Epithelial cell of esophagus (primary cell): ENCODE data around the gene NRG3.

Experiments used
- DNase-seq: peaks from one replicate; pipeline ENCODE4 v3.0.0; 2010; ENCODE audit warnings: low read depth
- H3K4me3 ChIP-seq: 2 replicates; pipeline ENCODE4 v1.5.1; 2011; ENCODE audit warnings: mild to moderate bottlenecking, low read length, control low read depth
- TF ChIP-seq, protein P1 (sequence below): IDR thresholded peaks from 2 replicates; pipeline ENCODE4 v1.5.1; 2011; ENCODE audit warnings: low read depth, mild to moderate bottlenecking, low read length, control low read depth, inconsistent platforms; ENCODE audit not compliant: insufficient read depth; ENCODE audit errors: missing control alignments

The NRG3 gene

GRCh38 chr10:82211346-82211745 lies 336.4 kb downstream of the NRG3 start:
- DNase-seq = no peak
- TF ChIP-seq, protein P1, sequence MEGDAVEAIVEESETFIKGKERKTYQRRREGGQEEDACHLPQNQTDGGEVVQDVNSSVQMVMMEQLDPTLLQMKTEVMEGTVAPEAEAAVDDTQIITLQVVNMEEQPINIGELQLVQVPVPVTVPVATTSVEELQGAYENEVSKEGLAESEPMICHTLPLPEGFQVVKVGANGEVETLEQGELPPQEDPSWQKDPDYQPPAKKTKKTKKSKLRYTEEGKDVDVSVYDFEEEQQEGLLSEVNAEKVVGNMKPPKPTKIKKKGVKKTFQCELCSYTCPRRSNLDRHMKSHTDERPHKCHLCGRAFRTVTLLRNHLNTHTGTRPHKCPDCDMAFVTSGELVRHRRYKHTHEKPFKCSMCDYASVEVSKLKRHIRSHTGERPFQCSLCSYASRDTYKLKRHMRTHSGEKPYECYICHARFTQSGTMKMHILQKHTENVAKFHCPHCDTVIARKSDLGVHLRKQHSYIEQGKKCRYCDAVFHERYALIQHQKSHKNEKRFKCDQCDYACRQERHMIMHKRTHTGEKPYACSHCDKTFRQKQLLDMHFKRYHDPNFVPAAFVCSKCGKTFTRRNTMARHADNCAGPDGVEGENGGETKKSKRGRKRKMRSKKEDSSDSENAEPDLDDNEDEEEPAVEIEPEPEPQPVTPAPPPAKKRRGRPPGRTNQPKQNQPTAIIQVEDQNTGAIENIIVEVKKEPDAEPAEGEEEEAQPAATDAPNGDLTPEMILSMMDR = no peak
- H3K4me3 ChIP-seq = no peak overlapping the region

DNA sequence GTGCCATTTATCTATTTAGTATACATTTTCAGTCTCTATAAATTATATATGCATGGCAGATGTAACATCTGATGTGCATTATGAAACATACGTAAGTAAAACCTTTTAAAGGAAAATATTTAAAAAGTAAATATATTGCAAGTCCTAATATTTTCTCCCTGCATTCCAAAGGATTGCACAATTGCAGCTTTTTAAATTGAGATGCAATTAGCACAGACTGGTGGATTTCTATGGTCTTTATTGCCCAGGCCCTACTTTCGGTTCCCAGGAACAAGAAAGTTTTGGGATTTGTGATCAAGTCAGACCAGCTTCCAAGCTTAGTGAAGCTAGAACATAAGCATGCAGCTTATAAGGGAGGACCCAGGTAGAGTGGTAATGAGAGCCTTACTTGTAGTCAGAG lies 337.8 kb downstream of the NRG3 start:
- TF ChIP-seq, protein P1 = no peak
- no peak for DNase-seq
- no peak overlapping the region for H3K4me3 ChIP-seq

DNA sequence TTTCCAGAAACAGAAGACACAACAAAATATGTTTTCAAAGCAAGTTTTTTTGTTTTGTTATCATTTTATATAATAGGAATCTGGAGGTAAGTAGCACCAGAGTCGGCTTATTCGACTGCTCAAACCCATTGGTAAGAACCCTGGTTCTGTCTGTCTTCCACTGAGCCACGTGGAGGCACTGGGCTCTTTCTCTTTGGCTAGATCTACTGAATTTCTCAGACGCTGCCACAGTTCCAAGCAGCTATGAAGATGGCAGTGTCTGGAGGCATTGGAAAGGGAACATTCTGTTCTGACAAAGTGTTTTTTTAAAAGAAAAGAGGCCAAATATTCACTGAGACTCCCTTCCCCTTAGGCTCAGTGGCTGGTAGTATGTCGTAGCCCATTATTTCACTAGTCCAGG lies 338.8 kb downstream of the NRG3 start:
- TF ChIP-seq, protein P1 = no peak
- DNase-seq = no peak
- no peak overlapping the region for H3K4me3 ChIP-seq

GRCh38 chr10:82221056-82221455 lies 346.1 kb downstream of the NRG3 start:
- DNase-seq = no peak
- TF ChIP-seq, protein P1 = no peak
- H3K4me3 ChIP-seq = no peak overlapping the region

DNA sequence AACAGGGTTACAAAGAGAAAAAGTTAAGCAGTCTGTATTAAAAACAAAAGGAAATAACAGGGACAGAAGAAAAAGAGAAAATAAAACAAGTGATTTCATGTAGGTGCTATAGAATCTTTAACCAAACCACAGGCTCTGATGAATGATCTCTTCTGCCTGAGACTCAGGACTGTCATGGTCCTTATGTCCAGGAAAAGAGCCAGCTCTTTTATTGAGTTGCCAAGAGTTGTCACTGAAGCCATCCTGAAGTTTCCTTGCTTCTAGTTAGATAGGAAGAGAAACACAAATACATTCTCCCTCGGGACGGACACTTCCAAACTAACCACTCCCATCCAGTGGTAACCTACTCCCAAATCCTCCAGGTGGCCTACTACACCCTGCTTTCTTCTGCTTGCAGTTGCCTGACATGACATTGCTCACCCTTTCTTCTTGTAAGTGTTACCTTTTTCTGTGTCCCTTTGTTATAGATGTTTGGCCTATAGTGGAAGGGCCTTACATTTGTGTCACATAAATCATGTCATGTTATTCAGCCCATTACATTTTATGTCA lies 346.7 kb downstream of the NRG3 start:
- H3K4me3 ChIP-seq = no peak overlapping the region
- TF ChIP-seq, protein P1 = no peak
- DNase-seq = no peak

DNA sequence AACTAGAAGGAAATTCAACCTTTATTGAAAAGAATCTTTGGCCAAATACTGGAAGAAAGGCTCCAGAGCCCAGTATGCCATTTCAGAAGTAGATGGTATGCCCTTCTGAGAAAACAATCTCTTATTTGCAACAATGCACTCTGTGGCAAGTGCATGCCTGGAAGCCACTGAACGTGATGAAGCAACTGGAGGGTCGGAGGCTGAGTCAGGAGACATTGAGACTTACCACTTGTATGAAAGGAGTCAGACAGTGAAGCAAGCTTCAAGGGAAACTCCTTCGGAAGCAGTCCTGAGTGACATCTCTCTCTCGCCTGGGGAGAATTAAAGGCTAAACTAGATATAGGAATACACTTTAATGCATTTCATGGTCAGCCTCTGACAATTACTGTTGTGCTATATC lies 353.7 kb downstream of the NRG3 start:
- DNase-seq = no peak
- no peak overlapping the region for H3K4me3 ChIP-seq
- TF ChIP-seq, protein P1 = no peak

GRCh38 chr10:82234173-82234572 lies 359.2 kb downstream of the NRG3 start:
- no peak for DNase-seq
- TF ChIP-seq, protein P1 = no peak
- H3K4me3 ChIP-seq = no peak overlapping the region
